ENCODE data around the gene SNX9. TPM values are rescaled to one million over a fixed set of nuclear protein-coding genes. Genes with fewer than 3 reads are reported as not detected.

The SNX9 gene
- total RNA-seq, 1 donor from 2014 or later, result 68.6 TPM

DNA sequence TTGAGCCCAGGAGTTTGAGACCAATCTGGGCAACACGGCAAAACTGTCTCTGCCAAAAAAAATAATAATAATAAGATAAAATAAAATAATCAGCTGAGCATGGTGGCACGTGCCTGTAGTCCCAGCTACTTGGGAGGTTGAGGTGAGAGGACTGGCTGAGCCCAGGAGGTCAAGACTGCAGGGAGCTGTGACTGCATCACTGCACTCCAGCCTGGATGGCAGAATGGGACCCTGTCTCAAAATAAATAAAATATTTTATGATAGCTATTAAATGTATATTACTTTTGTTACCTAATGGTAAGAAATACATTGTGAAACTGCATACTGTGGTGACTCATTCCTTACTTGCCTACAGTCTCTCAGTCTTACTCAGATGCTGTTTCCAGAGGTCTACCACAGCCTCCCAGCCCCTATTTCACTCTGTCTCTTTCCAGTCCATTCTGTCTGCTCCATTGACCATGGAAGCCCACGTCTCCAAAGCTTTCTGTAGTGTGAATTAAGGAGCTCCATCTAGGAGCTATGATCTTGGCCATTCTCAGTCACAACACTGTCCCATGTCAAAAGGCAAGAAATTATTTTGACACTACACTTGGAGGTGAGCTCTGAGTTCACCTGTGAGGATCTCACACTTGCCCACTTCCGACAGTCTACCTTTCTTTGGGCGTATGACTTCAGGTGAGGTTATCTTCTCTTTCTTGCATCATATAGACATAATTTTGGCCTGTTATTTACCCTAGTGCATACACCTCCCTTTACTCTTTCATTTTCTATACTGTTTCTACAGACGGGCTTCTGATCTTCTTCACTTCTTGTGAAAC, 22.4 kb upstream of the SNX9 start:
- Mint-ChIP-seq H3K27me3 (ENCODE audit: unreplicated experiment) (no peaks in the 10 kb centered on the region), H3K27ac (ENCODE audit: unreplicated experiment) (no peak overlapping the region), H3K9me3 (ENCODE audit: unreplicated experiment) (no peaks in the 10 kb centered on the region), H3K4me3 (ENCODE audit: unreplicated experiment) (no peak overlapping the region), H3K36me3 (ENCODE audit: low read depth, unreplicated experiment) (peaks cover 4% of the 10 kb centered on the region), H3K4me1 (ENCODE audit: unreplicated experiment) (peaks cover 4% of the 10 kb centered on the region)
- TF ChIP-seq, protein P1, sequence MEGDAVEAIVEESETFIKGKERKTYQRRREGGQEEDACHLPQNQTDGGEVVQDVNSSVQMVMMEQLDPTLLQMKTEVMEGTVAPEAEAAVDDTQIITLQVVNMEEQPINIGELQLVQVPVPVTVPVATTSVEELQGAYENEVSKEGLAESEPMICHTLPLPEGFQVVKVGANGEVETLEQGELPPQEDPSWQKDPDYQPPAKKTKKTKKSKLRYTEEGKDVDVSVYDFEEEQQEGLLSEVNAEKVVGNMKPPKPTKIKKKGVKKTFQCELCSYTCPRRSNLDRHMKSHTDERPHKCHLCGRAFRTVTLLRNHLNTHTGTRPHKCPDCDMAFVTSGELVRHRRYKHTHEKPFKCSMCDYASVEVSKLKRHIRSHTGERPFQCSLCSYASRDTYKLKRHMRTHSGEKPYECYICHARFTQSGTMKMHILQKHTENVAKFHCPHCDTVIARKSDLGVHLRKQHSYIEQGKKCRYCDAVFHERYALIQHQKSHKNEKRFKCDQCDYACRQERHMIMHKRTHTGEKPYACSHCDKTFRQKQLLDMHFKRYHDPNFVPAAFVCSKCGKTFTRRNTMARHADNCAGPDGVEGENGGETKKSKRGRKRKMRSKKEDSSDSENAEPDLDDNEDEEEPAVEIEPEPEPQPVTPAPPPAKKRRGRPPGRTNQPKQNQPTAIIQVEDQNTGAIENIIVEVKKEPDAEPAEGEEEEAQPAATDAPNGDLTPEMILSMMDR (IDR thresholded peaks at IDR 0.05; ENCODE audit: unreplicated experiment), result no peak
- DNase-seq (ENCODE audit: low spot score), result no peak

DNA sequence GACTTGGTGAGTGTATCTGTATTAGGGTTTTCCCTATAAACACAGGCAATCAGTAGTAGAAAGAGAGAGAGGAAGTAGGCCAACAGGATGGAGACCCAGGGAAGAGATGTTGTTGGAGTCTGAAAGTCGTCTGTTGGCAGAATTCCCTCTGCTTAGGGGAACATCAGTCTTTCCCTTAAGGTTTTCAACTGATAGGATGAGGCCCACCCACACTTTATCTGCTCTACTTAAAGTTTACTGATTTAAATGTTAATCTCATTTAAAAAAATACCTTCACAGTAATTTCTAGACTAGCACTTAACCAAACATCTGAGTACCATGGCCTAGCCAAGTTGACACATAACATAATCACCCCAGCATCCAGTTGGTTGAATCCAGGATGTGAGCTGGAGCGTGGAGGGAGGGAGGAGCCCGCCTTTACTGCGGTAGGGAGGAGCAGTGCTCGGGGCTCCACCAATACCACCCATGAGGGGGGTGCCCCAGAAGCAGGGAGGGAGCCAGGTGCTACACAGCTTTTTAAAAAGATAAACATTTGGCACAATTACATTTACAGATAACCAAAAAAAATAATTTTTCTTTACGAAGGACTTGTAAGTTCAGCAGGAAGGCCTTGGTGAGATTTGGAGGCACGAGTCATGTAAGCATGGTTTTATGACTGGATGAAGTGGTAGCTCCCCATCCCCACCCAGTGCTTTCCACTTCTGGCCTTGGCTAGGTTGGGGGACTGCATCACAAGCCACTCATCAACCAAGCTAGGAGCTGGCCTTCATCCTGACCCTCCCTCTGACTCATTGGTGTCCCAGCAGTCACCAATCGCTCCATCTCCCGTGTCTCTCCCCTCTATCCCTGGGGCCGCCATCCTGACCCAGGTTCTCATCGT, 18.4 kb upstream of the SNX9 start:
- peaks cover 4% of the 10 kb centered on the region for H3K36me3 Mint-ChIP-seq (ENCODE audit: low read depth, unreplicated experiment)
- peaks cover 10% of the 10 kb centered on the region for H3K4me1 Mint-ChIP-seq (ENCODE audit: unreplicated experiment)
- no peak overlapping the region for H3K27ac Mint-ChIP-seq (ENCODE audit: unreplicated experiment)
- no peaks in the 10 kb centered on the region for H3K27me3 Mint-ChIP-seq (ENCODE audit: unreplicated experiment)
- no peaks in the 10 kb centered on the region for H3K9me3 Mint-ChIP-seq (ENCODE audit: unreplicated experiment)
- DNase-seq (ENCODE audit: low spot score), result no peak
- no peak overlapping the region for H3K4me3 Mint-ChIP-seq (ENCODE audit: unreplicated experiment)
- TF ChIP-seq, protein P1 (IDR thresholded peaks at IDR 0.05; ENCODE audit: unreplicated experiment), result no peak

- DNase-seq (ENCODE audit: low spot score), result no peak
- Mint-ChIP-seq H3K9me3 (ENCODE audit: unreplicated experiment) (no peaks in the 10 kb centered on the region), H3K4me1 (ENCODE audit: unreplicated experiment) (peaks cover 10% of the 10 kb centered on the region), H3K36me3 (ENCODE audit: low read depth, unreplicated experiment) (peaks cover 4% of the 10 kb centered on the region), H3K27me3 (ENCODE audit: unreplicated experiment) (no peaks in the 10 kb centered on the region), H3K4me3 (ENCODE audit: unreplicated experiment) (no peak overlapping the region), H3K27ac (ENCODE audit: unreplicated experiment) (no peak overlapping the region)
- TF ChIP-seq, protein P1 (IDR thresholded peaks at IDR 0.05; ENCODE audit: unreplicated experiment), result no peak
These were observed 16.8 kb upstream of the SNX9 start for GRCh38 chr6:157806131-157806855.

GRCh38 chr6:157806856-157807215, 16.2 kb upstream of the SNX9 start:
- H3K27ac Mint-ChIP-seq (ENCODE audit: unreplicated experiment), result no peak overlapping the region
- no peaks in the 10 kb centered on the region for H3K27me3 Mint-ChIP-seq (ENCODE audit: unreplicated experiment)
- no peaks in the 10 kb centered on the region for H3K9me3 Mint-ChIP-seq (ENCODE audit: unreplicated experiment)
- H3K4me3 Mint-ChIP-seq (ENCODE audit: unreplicated experiment), result no peak overlapping the region
- TF ChIP-seq, protein P1 (IDR thresholded peaks at IDR 0.05; ENCODE audit: unreplicated experiment), result no peak
- H3K4me1 Mint-ChIP-seq (ENCODE audit: unreplicated experiment), result peaks cover 10% of the 10 kb centered on the region
- DNase-seq (ENCODE audit: low spot score), result no peak
- peaks cover 4% of the 10 kb centered on the region for H3K36me3 Mint-ChIP-seq (ENCODE audit: low read depth, unreplicated experiment)

Data from endothelial cell (in vitro differentiated cells).